Activated CD4-positive, alpha-beta T cell treated with anti-CD3 and anti-CD28 coated beads, Interleukin-2, amount 50 U/mL, for 4 hours (primary cell): ENCODE results near the gene PRDX6.
"Not testable (repeated sequence)": the region's sequence is repeated elsewhere in the genome, so short reads cannot be mapped to it uniquely, and the experiment has no call there.

Experiments used
- DNase-seq, 2 experiments: peaks; one replicate each; pipeline ENCODE4 v3.0.0-alpha.2; 2020

The PRDX6 gene, protein sequence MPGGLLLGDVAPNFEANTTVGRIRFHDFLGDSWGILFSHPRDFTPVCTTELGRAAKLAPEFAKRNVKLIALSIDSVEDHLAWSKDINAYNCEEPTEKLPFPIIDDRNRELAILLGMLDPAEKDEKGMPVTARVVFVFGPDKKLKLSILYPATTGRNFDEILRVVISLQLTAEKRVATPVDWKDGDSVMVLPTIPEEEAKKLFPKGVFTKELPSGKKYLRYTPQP

DNA sequence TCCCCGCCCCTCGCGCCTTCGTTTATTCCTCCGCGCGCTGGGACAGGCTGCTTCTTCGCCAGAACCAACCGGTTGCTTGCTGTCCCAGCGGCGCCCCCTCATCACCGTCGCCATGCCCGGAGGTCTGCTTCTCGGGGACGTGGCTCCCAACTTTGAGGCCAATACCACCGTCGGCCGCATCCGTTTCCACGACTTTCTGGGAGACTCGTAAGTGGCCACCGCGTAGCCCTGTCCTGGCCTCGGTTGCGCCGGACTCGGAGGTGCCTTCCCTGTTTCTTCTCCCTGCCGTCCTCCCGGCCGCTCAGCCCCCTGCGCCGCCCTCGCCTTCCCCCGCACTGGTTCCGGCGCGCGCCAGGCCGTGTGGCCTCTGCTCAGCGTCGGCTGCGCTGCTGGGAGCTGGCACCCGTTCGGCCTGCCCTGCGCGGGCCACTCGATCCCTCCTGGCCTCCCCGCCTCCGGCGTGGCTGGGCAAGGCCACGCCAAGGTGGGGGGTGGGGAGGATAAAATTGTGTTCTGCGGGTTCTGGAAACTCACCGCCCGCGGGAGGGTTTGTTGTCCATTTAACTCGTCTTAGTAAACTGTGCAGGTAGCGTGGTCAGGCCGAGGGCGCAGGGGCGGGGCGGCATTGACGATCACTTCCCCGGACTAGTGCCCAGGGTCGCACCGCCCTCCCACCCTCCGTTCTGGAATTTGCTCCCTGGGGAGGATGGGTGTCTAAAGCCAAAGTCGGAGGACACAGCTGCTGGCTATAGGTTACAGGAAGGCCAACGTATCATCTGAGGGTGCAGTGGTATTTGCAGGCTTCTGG lies at the start of gene PRDX6:
PRDX6 (plus strand) TSS at position 50 of the 808 bp plus-strand sequence; CDS start at position 113, 63 bp downstream.
- peak; percentile 79 to 80 for DNase-seq

DNA sequence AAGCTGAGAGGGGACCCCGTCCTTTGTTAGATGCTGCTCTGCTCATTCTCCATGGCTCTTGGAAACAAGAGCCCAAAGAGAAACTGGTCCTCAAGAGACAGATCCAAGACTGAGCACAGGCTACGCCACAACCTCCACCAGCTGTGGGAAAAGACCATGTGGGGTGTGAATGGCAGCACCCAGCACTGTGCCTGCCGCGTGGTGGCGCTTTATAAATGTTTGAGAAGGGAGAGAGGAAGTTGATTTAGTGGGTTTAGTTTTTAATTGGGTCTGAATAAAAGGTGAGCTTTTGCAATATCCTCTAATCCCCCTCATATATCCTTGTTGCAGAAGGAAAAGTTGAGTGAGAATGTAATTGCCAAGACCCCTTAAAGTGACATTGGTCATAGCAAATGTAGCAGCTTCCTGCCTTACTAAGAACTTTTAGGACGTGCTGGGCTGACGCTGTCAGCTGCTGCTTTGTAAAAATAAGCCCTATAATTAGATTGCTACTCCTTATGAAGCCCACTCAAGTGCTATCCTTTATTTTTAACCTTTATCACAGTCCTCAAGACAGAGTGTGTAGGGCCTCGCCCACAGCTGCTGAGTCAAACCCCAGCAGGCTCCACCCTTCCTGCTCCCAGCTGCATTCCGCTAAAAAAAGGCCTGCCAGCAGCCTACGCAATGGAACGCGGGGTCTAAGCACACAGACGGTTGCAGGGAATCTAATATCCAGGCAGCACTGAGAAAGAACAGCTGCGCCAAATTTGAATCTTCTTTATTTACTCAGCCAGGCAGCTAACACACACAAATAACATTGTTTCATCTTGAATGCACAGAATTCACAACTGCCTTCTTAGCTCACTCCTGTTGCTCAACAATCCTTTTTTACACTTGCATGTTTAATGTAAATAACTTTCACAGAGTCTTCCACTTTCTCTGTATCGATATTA lies 47.4 kb upstream of the PRDX6 start:
- peak; percentile 56 to 57 for DNase-seq

DNA sequence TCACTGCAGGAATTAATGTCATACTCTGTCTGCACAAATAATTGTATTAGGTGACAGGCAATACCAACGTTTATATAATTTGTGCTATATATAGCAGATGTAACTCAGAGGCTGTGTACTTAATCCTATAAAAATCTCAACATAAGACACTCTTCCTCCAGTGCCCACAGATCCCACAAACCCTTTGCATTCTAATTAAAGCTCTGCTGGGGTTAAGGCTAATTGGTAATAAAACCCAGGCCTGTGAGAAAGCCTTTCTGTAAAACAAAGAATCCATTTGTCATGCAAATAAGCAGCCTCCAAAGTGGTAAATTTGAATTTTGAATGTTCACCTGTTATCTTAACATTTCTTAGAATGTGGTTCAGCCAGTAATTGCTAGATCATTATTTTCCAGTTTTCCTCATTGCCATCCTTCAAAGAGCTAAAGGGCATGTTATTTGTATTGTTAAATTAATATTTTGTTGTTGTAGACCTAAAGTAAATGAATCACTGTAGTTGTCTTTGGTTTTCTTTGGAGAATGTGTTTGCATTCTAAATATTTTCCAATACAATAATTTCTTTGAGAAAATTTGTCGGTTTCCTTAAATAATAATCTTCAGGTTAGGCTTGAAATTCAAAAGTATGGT lies 46.3 kb upstream of the PRDX6 start:
- DNase-seq, result no peak

DNA sequence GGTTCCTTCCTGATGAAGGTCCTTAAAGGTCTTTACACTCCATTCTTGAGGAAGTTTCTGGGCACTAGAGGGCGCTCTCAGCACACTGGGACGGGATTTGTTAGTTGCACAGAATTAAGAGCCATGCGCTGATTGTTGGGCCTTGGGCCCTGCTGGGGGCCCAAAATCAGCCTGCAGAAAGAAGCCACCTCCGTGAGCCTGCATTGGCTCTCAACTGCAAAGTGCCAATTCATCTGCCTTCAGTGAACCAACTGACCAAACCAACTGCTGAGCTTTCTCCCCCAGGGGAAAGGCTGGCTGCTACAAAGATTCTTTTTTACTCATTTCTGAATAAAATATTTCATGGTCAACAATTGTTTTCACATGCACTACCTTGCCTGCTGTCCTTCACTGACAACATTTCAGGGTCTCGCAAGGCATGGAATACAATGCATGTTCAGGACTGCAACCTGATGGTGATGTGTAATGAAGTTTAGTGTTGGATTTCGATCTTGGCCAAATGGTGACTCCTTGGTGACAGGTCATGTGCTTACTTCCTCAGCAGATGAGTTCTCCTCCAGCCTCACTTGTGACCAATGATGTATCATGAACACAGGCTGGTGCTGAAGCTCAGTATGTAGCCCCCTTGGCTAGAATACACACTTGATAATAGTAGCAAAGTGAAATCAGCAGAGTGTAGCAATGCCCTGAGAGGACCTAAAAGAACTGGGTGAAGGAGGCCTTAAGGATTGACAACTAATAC lies 45.7 kb upstream of the PRDX6 start:
- DNase-seq, result peak; percentile 85 to 90

DNA sequence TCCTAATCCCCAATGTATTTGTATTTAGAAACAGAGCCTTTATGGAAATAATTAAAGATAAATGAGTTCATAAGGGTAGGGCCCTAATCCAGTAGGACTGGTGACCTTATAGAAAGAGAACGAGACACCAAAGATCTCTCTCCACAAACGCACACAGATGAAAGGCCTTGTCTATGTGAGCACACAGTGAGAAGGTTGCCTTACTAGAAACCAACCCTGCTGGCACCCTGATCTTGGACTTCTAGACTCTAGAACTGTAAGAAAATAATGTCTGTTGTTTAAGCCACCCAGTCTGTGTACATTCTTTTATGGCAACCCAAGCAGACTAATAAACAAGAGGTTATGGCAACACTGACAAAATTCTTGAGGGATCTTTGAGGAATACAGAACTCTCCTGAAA lies 44.8 kb upstream of the PRDX6 start:
- DNase-seq, result no peak

DNA sequence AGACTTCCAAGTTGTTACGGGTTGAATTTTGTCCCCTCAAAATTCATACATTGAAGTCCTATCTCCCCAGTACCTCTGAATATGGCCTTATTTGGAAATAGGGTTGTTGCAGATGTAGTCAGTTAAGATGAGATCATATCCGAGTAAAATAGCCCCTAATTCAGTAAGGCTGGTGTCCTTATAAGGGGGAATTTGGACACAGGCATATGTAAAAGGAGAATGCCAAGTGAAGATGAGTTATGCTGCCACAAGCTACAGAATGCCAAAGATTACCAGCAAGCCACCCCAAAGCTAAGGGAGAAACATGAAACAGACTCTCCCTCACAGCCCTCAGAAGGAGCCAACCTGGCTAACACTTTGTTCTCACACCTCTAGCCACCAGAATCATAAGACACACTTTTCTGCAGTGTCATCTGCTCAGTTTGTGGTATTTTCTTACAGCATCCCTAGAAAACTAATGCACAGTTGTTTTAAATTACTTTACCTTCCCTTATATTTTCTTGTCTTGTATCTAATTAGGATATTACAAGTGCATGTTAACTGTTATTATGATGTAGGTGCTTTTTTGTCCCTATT lies 43.3 kb upstream of the PRDX6 start:
- no peak for DNase-seq

DNA sequence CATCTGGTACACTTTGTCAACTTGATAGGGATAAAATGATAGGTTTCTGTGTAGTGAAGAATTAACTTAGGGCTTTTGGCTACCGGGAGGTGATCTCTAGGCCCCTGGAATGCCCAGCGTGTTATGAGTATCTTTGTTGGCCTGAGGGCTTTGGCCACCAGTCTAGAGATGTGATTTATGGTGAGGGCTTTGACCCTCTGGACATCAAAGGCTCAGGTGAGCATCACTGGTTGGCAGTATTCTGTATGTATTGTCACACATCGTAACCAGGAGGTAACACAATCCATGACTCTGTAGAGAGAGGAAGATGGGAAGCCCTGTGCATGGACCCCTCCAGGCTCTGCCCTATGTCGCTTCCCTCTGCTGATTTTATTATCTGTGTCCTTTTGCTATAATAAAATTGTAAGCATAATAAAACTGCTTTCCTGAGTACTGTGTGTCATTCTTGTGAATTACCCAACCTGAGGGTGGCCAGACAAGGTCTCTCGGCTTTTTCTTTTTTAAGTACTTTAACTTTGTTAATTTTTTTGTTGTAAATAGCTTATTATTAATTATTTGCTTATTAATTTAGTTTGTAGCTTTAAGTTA lies 40.2 kb upstream of the PRDX6 start:
- no peak for DNase-seq

DNA sequence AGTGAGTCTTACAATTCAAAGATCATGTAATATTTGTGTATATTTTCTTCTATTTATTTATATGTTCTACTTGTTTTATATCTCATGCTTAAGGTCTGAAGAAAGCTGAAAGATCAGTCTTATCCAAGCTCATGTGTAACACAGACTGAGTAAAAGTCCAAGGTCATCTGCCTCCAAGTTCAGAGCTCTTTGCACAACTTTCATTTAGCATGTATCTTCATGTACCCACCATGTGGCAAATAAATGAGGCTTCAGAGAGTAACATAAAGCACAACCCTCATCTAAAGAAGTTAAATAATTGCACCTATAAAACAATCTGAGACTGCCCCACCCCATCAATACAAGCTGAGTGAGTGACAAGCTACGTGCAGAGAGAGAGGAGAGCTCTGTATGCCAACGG lies 38.5 kb upstream of the PRDX6 start:
- no peak for DNase-seq

DNA sequence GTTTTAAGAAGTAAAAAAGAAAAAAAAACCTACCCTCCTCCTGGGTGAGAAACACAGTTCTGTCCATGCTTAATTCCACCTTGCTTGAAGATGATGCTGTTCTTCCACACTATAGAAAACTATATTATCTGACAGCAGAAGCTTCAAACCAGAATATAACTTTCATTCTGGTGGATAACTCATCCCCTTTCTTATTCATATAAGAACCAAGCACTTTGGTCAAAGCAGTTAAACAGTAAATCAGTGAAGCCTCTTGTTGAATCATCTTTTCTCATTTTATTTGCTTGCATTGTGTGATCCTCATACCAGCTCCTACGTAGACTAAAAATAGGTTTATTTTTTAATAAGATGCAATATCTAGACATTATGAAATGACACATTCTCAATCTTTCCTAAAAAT lies 36.7 kb upstream of the PRDX6 start:
- no peak for DNase-seq

DNA sequence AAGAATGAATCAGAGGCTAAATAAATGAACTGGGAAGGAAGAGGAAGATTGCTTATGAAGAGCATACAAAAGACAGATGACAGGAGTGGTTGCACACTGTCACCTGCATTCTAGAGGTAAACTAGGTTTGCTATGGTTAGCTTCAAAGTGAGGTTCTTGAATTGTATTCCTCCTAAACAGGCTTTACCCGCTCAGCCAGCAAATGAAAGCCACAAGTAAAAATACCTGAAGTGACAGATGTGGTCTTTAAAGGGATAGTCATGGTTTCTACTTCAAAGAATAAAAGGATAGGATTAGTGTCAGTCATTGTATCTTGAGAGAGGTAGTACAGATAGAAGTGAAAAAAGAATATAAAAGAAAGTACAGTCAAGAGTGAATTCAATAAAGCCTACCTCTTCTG lies 32.4 kb upstream of the PRDX6 start:
- no peak for DNase-seq

DNA sequence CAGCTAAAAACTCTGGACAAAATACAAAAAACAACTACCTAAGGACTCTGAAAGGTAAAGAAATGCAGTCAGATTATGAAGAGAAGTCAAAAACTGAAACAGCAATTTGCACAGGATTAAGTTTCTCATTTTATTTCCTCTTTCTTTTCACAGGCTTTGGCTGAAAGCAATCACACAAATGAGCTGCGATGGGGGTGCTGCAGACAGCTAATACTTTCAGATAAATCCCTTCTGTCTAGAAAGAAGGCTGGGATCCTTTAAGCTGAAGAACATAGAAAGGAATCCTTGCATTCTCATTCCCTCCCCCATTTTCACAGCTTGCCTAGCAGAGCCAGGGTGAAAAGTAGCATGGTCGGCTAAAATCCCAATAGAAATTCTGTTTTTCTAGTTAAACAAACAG lies 32.0 kb upstream of the PRDX6 start:
- no peak for DNase-seq

DNA sequence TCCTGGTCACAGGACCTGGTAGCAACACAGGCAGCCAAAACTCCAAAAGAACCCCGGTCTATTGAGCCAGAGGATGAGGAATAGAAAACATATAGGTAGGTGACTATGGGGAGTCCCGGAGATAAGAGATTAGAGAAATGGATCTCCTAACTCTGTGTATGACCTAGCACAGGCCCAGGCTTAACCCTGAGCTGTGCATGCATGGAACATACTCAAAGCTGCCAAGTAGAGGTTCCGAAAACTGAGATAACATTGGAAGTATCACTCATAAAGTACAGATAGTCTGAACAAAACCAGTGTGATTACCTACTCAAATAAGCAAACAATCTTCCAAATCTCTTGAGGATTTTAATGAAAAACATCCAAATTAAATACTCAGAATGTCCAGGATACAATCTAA lies 31.5 kb upstream of the PRDX6 start:
- DNase-seq, result no peak

DNA sequence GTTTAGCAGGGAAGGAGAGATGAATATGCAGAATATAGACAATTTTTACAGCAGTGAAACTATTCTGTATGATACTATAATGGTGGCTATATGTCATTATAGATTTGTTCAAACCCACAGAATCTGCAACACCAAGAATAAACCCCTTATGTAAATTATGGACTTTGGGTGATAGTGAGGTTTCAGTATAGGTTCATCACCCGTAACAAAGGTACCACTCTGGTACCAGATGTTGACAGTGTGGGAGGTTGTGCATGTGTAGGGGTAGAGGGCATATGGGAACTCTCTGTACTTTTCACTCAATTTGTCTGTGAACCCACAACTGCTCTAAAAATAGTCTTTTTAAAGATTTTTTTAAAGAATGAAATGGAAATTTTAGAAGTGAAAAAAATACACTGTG lies 29.9 kb upstream of the PRDX6 start:
- no peak for DNase-seq

DNA sequence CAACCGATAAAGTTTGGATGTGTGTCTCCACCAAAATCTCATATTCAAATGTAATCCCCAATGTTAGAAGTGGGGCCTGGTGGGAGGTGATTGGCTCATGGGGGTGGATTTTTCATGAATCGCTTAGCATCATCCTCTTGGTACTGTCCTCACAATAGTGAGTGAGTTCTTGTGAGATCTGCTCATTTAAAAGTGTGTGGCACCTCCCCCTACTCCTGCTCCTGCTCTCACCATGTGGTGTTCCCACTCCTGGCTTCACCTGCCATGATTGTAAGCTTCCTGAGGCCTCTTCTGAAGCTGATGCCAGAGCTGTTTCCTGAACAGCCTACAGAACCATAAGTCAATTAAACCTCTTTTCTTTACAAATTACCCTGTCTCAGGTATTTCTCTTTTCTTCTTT lies 28.2 kb upstream of the PRDX6 start:
- DNase-seq, result no peak

DNA sequence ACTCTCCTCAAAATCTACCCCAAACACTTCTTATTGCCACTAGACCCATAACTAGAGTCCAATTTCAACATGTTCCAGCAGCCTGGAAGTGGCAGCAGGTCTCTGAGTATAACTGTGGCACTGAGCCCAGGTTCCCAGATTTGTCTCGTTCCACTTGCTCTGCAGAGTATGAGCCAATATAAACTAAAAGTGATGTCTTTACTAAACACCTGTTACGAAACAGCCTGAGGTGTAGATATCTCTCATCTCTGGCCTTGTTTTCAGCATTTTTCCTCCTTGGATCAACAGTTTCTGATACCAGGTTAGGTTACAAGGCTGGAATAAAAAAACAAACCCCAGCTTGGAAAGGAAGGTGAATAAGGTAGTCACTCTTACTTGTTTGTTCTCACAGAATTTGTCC lies 25.2 kb upstream of the PRDX6 start:
- no peak for DNase-seq

DNA sequence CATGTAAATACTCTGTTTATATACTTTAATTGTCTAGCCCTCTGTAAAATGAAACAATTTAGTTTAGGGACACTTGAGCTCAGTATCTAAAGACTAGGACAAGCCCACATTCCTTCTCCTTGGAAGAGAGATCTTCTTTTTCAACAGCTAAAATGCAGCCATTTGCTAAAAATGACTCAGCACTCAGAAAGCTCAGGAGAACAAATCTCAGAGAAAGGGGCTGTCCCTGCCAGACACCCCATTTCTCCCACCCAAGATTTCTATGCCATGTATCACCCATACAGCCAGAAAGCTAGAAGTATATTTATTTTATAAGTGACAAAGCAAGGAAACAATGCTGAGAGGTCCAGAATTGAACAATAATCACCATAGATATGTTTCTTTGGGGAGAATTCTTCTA lies 23.2 kb upstream of the PRDX6 start:
- DNase-seq, result no peak

DNA sequence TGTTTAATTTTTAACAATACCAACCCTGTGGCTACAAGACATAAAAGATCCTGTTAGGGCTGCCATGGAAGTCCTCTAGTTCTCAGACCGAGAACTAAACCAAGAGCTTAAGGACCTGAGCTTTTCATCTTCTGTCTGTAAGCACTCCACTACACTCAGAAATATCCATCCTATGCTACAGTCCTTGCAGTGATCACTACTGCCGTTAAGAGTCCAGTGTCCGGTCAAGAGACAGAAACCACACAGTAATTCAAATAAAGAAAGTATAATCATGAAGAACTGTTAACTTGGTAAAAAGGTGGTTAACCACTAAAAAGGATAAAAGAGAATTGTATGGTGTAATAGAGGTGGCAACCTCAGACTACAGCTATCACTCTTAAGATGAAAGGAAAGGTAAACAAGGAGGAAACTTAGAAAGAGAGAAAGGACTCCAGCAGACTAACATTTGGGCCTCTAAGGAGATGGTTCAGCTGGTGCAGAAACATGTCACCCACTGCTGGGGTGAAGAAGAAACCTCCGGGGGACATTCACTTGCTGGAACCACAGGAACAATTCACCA lies 22.1 kb upstream of the PRDX6 start:
- no peak for DNase-seq

DNA sequence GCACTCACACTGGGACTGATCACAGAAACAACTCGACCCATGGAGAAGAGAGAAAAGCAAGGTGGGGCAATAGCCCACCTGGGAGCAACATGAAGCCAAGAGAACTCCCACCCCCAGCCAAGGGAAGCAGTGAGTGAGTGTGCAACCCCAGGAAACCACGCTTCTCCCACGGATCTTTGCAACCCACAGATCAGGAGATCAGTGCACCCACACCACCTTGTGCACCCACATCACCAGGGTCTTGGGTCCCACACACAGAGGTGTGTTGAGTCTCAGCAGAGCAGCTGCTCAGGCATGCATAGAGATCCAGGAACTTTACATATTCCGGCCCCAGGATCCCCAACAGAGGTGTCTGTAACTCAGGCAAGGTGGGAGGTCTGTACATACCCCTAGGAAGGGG lies 17.2 kb upstream of the PRDX6 start:
- no peak for DNase-seq

DNA sequence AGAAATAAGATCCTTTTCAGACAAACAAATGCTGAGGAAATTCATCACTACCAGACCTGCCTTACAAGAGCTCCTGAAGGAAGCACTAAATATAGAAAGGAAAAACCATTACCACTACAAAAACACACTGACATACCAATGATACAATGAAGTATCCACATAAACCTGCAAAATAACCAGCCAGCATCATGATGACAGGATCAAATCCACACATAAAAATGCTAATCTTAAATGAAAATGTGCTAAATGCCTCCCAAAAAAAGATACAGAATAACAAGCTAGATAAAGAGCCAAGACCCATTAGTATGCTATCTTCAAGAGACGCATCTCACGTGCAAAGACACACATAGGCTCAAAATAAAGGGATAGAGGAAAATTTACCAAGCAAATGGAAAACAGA lies 14.5 kb upstream of the PRDX6 start:
- not testable (repeated sequence) for DNase-seq

DNA sequence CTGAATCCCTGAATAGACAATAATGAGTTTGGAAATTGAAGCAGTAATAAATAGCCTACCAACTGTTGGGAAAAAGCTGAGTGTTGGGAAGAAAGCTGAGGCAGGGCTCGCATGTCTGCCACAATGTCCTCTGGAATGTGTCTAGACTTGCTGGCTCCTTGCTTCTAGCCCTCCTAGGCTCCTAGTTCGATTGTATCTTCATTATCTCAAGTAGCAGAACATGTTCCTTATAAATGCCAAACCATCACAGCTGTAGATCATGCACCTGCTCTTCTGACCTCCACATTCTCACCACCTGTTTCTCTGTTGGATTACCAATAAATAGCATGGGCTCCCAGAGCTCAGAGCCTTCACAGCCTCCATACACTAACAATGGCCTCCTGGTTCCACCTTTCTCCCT lies 12.9 kb upstream of the PRDX6 start:
- not testable (repeated sequence) for DNase-seq

DNA sequence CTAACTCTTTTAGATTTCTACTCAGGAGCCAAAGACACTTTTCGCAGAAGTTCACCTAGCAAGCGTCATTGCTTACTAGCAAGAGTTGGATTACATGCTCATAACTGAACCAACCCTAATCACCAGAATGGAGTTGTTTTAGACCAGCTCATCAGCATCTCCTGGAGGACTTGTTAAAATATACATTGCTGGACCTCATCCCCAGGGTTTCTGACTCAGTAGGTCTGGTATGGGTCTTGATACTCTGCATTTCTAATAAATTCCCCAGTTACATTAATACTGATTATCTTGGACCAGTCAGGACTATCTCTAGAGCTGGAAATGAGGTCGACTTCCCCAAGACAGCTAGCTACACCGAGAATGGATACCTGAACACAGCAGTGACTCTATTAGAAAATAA lies 9.7 kb upstream of the PRDX6 start:
- DNase-seq, result no peak
